Measurements from ENCODE around the gene HOXD13.

Gene HOXD13

DNA sequence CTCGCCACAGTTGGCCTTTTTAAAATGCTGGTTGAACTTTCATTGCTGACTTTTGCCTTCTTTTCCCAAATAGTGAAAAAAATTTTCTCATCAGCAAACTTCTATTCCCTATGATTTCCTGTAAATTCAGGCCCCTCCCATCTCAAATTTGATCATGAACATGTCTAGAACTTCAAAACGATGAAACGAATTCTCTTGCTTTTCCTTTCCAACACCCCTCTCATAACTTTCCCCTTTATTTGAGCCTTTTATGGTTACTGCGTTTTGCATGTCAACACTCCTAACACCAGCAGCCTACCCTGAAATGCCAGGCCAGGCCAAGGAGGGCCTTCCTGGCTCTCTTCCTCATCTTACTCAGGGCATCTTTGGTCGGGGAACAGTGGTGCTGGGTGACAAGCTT, 1.7 kb upstream of the HOXD13 start:
- no peak overlapping the region for H3K4me3 ChIP-seq (ENCODE audit: low read length)
- DNase-seq (ENCODE audit: low read depth, low spot score): no peak

DNA sequence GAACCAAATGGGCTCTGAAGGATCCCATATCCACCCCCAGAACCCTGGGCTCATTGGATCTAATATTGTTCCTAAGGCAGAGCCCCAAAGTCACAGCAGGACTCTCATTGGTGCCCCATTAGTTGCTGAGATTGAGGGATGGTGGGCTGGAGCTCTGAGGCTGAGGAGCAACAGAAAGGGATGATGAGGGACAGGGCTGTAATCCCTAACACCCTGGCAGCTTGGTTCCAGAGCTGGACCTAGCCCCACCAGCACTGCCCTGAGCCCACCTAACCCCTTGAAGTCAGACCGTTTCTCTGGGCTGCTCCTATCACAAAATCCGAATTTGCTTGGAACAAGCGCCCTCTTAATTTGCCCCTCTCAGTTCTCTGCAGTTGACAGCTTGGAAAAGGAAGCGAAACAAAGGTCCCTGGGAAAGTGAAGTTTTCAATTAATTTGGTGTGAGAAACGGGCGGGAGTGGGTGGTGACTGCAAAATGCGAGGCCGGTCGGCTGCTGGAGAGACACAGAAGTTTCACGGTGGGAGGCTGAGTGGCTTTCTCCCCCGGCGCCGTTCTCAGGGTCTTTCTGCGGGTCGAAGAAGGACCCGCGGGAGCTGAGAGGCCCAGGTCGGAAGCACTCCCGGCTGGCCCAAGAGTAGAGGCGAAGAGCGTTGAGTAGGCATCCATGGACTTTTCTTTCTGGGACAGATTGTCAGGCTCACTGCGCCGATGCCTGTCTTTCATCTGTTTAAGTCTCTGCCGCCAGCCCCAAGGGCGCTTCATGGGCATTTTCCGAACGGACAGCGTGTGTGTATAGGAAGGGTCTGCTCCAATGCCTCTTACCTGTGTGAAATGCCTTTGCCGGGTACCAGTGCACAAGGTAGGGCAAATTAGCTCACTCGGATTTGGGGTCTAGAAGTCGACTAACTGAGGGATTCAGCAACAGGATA, 927 bp upstream of the HOXD13 start:
- no peak for DNase-seq (ENCODE audit: low read depth, low spot score)
- H3K4me3 ChIP-seq (ENCODE audit: low read length): no peak overlapping the region

DNA sequence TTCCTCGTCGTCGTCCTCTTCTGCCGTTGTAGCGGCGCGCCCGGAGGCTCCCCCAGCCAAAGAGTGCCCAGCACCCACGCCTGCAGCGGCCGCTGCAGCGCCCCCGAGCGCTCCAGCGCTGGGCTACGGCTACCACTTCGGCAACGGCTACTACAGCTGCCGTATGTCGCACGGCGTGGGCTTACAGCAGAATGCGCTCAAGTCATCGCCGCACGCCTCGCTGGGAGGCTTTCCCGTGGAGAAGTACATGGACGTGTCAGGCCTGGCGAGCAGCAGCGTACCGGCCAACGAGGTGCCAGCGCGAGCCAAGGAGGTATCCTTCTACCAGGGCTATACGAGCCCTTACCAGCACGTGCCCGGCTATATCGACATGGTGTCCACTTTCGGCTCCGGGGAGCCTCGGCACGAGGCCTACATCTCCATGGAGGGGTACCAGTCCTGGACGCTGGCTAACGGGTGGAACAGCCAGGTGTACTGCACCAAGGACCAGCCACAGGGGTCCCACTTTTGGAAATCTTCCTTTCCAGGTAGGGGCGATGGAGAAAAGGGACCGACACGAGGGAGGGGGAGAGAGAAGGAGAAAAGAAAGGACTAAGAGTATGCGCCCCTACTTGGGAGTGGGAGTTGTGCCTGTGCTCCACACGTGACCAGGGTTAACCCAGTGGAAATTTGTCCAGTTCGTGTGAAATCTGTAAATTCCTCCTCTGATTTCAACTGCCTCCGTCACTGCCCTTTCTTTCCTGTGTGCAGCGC, 800 bp downstream of the HOXD13 start:
- peak overlapping the region; percentile 55 for H3K4me3 ChIP-seq (ENCODE audit: low read length)
- no peak for DNase-seq (ENCODE audit: low read depth, low spot score)

DNA sequence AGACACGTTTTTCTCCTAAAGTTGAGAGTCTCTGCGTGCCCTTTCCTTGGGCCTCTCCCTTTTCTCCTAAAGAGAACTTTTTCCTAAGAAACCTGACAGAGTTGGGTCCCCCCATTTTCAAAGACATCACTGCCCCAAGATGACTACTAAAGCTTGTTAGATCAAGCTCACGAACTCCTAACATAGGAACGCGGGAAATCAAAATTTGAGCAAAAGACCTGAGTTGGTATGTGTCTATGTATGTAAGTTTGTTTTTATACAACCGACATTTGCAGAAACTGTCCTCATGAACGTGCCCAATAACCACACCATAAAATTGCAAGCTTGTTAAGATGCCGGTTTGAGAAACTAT, 1.4 kb downstream of the HOXD13 start:
- no peak for DNase-seq (ENCODE audit: low read depth, low spot score)
- no peak overlapping the region for H3K4me3 ChIP-seq (ENCODE audit: low read length)

DNA sequence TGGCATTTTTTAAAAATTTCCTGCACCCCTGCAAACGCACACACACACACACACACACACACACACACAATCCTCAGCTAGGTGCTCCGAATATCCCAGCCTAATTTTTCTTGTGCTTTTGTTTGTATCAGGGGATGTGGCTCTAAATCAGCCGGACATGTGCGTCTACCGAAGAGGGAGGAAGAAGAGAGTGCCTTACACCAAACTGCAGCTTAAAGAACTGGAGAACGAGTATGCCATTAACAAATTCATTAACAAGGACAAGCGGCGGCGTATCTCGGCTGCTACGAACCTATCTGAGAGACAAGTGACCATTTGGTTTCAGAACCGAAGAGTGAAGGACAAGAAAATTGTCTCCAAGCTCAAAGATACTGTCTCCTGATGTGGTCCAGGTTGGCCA, 1.8 kb downstream of the HOXD13 start:
- no peak overlapping the region for H3K4me3 ChIP-seq (ENCODE audit: low read length)
- DNase-seq (ENCODE audit: low read depth, low spot score): no peak

DNA sequence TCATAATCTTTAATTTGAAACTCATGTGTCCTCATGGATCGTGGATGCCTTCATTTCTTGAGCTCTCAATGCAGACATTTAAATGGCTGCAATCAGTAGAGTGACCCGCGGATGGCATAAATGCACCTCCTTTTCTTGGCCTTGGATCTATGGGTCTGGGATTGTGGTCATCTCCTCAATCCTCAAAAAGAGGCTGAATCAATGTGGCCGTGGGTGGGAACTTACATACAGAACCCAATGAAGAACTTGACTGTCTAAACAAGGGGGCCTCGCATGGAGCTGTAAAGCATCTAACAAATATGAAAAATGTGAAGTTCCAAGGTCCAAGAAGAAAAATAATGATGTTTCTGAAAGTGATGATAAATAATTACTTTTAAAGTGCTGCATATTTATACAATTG, 2.9 kb downstream of the HOXD13 start:
- DNase-seq (ENCODE audit: low read depth, low spot score): no peak
- no peak overlapping the region for H3K4me3 ChIP-seq (ENCODE audit: low read length)

DNA sequence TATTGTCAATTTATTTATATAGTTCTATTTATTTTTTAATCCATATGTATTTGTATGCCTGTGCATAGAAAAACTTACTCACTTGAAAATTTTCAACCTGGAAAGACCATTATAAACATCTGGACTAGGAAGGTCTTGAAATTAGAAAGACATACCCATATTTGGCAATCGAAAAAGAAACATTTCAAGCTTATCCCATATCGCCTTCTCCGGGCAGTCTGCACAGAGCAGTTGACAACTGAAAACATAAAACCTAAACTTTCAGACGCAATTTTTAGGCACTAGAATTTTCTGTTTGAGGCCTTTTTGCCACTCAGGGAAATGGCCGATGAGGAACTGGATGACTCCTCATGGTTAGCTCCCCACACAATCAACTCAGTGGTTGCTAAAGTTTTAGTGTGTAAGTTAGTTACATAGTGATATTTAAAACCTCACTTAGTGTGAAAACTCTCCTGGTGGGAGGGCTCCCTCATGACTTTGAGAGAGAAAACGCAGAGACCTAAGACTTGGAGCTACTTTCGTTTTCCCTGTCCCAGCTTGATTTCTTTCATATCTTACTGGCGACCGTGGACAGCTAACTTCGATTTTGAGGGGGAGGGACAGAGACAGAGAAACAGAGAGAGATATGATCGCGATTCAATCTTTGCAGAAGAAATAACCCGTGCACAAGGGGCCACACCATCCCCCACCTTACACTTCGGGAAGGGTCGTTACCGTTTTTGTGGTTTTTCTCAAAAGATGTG, 3.9 kb downstream of the HOXD13 start:
- H3K4me3 ChIP-seq (ENCODE audit: low read length): peak overlapping the region; percentile 62
- DNase-seq (ENCODE audit: low read depth, low spot score): peak; percentile 28

DNA sequence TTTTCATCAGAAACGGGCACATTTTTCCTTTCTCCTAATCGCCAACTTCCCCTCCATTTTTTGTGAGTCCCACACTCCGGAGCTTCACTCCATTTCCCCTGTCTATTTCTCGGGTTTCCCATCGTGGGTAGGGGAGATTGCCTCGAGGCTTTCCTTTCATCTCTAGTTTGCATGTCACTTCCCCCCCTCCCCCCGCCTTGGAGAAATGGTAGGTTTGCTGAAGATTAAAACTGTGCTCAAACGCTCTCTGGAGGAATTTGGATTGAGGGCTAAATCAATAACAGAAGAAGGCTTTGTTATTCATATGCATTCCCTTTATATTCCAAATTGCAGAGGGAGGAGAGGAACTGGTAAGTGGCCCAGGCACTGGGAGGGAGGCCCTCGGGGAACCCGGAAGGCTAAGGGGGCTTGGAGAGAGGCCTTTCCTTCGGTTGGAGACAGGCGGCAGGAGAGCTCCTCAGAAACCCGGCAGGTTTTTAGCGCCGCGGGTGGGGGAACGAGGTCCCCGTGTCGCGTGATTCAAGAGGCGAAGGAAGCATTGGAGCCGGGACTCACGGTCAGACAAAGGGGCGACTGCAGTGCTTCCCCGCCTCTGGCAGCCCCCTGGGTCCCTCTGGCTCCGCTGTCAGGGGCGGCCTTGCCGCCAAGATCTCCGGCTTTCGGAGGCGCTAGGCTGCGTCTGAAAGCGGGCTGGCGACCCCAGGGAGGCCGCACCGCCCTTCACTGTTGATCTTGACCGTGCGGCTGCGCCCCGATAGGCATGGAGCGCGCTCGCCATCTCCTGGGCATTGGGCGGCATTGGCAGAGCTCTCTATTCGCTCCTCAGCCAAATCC, 4.7 kb downstream of the HOXD13 start:
- peak; percentile 69 for DNase-seq (ENCODE audit: low read depth, low spot score)
- peak overlapping the region; percentile 62 for H3K4me3 ChIP-seq (ENCODE audit: low read length)

DNA sequence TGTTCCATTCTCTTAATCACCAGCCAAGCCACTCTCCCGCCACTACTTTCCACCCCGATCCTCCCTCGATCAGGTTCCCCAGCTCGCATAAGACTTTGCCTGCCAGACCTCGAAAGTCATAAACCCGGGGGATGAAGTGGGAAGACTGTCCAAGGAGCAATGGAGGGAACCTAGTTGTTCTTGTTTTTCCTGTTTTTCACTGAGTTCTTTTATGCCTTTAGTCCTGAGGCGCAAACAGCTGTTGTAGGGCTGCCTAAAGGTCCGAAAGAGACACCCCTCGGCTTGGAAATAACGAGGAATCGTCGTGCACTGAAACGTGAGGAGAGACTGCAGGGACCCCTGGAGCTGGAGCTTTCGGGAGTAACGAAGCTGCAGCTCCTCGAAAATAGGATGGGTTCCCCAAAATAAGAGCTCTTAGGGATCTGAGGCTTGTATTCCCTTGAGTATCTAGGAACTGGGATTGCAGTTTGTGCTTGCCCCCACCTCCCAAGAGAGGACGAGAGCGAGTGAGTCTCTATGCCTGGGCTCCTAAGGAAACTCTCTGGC, 5.4 kb downstream of the HOXD13 start:
- DNase-seq (ENCODE audit: low read depth, low spot score): no peak

DNA sequence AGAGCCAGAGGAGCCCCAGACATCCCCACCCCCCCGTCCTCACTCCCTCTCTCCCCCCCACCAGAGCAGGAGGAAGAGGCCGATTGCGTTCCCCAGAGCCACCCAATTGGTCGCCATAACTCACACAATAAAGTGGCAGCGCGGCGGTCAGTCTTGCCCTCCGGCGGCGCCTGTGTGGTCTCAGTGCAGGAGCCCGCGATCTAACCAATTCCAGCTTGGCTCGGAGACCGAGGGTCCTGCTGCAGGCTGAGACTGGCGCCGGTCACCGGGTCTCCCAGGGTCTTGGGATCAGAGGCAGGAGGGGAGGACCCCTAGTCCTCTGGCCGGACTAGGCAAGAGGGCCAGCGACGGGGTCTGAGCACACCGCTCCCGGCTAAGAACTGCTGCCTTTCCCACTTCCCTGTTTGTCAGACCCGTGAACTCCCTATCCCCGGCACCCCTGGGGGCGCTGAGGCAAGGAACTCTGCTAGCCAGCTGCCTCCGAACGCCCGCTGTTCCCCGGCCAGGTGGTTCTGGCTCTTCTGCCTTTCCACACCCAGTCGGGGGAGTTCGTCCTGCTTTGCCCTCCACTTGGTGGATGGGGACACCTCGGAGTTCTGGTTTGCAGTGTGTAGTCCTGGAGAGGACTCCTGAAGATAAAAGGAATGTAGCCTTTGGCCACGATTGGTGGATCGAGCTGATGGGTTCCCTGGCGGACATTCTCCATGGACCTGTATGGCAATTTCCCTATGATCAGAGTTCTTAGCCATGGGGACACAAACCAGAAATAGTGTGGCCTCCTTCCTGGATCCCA, 6.0 kb downstream of the HOXD13 start:
- no peak for DNase-seq (ENCODE audit: low read depth, low spot score)
- no peak overlapping the region for H3K4me3 ChIP-seq (ENCODE audit: low read length)

More for the DNA sequence above, 5.4 kb downstream of the HOXD13 start:
- peak overlapping the region; percentile 62 for H3K4me3 ChIP-seq (ENCODE audit: low read length)

DNA sequence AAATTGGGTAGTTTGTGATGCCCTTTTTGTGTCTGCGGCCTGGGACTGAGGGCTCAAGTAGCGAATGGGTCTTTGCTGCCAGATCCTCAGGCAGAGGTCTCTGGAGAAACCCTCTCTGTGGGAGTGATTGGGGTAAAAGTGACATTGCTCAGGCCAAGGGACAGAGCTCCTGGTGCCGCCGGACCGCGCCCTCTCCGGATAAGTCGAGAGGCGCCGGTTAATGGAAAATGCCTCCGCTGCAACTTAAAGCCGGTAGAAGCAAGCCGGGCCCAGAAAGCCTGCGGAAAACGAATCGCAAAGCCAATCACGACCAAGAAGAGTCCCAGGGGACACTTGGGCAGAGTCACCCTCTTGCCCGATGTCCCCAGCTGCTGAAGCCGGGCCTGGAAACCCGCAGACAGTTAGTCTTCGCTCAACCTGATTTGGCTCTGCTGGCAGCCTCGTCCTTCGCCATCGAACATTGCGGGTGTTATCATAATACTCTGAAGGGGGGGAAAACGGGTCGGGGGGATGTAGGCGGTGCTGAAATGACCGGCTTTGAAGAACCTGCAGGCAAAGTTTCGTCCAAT, 6.7 kb downstream of the HOXD13 start:
- H3K4me3 ChIP-seq (ENCODE audit: low read length): no peak overlapping the region
- DNase-seq (ENCODE audit: low read depth, low spot score): no peak

DNA sequence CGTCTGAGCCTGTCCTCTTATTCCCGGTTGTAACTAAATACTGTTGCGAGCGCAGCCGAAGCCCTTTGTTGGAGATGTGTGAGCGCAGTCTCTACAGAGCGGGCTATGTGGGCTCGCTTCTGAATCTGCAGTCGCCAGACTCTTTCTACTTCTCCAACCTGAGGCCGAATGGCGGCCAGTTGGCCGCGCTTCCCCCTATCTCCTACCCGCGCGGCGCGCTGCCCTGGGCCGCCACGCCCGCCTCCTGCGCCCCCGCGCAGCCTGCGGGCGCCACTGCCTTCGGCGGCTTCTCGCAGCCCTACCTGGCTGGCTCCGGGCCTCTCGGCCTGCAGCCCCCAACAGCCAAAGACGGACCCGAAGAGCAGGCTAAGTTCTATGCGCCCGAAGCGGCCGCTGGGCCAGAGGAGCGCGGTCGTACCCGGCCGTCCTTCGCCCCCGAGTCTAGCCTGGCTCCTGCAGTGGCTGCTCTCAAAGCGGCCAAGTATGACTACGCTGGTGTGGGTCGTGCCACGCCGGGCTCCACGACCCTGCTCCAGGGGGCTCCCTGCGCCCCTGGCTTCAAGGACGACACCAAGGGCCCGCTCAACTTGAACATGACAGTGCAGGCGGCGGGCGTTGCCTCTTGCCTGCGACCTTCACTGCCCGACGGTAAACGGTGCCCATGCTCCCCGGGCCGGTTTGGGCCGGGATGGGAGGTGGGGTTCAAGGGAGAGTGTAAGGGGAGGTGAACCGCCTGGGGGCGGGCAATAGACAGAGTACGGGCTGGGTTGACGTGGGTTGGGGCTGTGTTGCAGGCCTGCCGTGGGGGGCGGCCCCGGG, 7.4 kb downstream of the HOXD13 start, which contains the start of gene HOXD12:
HOXD12 (plus strand) TSS at position 68 of the 819 bp plus-strand sequence; CDS start at position 75, 7 bp downstream.
- DNase-seq (ENCODE audit: low read depth, low spot score): no peak
- H3K4me3 ChIP-seq (ENCODE audit: low read length): no peak within 1 kb of the TSS

DNA sequence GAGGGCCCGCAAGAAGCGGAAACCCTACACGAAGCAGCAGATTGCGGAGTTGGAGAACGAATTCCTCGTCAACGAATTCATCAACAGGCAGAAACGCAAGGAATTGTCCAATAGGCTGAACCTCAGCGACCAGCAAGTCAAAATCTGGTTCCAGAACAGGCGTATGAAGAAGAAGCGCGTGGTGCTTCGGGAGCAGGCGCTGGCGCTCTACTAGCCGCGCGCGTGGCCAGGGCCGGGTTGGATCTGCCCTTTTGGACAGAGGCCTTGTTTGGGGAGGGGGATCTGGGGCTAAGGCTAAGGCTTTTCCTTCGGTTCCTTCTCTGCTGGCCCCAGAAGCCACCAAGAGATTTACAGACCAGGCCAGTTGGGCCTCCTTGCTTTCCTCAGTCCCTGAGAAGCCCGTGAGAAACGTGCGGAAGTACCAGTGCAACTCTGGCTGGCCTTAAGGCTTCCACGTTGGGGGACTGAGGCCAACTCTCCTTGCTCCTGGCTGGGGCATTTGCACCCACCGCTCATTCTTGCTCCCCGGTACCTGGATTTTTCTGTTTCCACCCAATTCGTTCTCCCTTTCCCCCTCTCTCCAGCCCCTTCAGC, 8.1 kb downstream of the HOXD13 start:
- DNase-seq (ENCODE audit: low read depth, low spot score): no peak
- H3K4me3 ChIP-seq (ENCODE audit: low read length): no peak overlapping the region

DNA sequence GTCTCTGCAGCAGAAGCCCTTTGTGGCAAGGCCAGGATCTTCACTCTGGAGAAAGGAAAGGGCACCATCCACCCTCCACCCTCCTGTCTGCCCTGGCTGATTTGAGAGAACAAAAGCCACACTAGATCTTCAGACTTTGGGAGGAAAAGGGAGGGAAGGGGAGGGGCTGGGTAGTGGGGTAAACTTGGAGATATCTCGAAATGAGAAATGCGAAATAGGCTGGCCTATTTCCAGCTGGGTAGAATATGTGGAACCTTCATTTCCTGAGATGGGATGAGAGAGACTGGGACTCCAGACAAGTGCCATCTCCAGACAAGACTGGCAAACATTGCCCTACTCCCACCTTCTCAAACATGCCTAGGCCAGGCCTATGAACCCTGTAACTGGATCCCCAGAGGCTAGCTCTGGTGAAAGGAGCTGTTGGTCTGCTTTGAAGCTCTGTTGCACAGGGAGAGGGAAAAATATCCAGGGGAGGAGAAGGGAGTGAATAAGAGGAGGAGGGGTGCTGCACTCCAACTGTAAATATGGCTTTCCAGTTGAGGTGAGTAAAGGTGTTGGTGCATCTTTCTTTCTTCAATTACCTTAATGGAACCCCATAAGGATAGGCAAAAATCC, 8.8 kb downstream of the HOXD13 start:
- no peak for DNase-seq (ENCODE audit: low read depth, low spot score)
- no peak overlapping the region for H3K4me3 ChIP-seq (ENCODE audit: low read length)

DNA sequence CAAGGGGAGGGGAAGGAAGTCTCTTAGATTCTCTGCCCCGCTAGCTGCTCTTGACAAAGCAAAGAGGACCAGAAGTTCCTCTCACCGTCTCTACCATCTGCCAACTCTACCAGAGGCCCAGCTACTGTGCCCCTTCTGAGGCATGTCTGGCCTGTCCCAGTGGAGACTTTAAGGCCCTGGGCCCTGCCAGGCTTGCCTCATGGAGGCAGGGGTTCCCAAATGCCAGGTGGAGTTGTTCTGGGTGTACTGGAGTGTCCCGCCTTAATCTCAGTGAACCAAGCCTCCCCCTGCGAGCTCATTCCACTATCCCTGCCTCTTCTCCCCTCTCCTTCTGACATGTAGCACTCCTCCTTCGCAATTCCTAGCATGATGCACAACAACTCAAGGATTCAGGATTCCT, 9.3 kb downstream of the HOXD13 start:
- DNase-seq (ENCODE audit: low read depth, low spot score): no peak
- no peak overlapping the region for H3K4me3 ChIP-seq (ENCODE audit: low read length)

DNA sequence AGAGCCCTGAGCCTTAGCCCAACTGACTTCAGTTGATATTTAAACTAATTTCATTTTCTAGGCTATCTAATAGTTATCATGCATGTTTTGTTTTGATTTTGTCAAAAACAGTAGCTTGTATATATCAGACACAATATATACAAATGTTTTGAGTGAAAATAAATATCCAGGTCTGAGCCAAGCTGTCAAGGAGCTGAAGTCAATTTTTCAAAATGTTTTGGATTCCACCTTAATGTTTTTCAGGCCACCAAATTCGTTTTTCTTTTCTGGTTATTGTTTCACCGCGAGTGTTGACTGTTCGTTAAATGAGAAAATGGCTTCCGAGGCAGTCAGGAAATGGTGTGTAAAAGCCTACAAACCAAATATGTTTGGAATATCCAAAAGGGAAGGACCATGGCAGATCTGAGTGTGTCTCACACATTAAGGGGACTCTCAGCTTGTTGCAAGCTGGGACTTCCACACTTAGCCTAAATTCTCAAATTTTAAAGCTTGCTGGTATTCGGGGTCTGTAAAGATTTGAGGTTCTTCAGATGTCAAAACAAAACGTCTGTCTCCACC, 9.9 kb downstream of the HOXD13 start:
- H3K4me3 ChIP-seq (ENCODE audit: low read length): no peak overlapping the region
- DNase-seq (ENCODE audit: low read depth, low spot score): no peak

Data from Jurkat, Clone E6-1 (cell line).